IPS-NIHi11 (cell line): Measurements from ENCODE around the gene PGF.

Experiments used
- DNase-seq: peaks from one replicate; pipeline ENCODE4 v3.0.0; 2012; ENCODE audit warnings: mixed read lengths, low spot score

Gene PGF

DNA sequence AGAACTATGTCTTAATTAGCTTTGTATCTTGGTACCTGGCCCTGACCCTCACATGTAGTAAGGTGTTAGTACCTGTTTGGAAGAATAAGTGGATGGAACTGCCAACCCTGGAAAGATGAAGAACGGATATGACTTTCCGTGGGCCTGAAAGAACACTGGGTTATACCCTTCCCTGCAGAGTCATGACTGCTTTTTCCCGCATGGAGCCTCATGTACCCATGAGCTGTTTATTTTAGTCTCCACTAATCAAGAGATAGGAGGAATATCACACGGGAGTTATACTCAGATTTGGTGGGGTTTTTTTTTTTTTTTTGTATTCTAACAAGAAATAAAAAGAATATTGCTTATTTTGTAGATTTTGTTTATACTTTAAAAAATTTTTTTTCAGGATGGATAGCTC is 57.8 kb downstream of the PGF start:
- DNase-seq, result no peak

DNA sequence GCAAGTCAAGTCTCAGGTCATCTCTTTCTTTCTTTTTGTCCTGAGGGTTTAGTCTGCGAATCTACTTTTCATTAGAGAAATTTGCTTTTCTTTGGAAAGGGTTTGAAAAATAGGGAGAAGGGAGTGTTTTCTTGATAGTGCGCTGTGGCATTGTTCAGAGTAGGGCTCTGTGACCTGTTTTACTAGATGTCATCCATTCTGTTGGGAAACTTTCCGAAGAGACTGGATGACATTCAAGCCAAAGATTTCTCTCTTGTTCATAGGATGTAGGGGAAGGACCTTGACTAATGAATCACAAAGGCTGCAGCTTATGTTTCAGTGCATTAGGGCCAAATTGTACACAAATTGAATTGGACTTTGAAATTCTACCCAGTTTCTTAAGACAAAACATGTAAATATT is 59.0 kb downstream of the PGF start:
- no peak for DNase-seq

DNA sequence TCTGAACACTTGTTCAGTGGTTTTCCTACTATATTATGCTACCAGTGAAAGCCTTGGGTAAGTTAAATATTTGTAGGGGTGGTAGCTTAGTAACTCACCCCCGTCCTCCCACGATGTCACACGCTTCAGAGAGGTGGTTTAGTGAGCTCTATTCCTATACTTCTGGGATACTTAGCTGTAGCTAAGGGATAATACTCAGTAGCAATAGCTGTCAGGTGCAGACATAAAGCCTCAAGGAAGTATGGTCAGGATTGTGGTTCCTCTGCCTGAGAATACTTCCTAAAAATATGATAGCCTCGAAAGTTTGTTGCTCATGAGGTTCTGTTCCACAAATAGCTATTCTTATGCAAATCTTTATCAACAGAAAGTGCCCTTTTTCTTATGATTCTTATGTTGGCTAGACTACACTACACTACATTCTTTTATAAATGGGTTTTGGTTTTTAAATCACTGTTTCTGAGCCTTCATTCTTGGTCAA is 61.7 kb downstream of the PGF start:
- DNase-seq, result no peak

DNA sequence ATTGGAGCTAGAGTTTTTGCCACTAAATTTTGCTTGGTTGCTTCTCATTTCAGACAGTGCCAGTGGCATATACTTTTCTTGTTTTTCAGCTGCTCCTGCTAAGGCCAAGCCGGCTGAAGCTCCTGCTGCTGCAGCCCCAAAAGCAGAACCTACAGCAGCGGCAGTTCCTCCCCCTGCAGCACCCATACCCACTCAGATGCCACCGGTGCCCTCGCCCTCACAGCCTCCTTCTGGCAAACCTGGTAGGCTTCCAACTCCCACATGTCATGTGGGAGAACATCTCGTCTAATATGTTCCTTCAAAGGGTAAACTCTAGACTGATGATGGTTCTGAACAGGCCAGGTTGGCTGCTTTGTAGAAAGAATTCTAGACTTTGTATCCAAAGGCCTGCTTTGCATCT is 62.7 kb downstream of the PGF start:
- DNase-seq, result no peak

DNA sequence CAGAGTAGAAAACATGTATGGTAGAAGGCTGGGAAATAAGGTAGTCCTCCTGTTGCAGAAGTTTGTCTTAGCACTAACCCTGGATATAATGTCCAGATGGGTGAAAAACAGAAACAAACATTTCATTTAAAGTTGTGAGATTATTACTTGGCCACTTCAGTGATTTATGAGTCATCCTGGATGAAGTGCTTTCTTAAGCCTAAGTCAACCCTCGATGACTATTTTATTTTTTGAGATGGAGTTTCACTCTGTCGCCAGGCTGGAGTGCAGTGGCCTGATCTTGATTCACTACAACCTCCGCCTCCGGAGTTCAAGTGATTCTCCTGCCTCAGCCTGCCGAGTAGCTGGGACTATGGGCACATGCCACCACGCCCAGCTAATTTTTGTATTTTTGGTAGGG is 63.5 kb downstream of the PGF start:
- DNase-seq, result no peak
